ENCODE measurements around the gene PCYT1A.

Gene PCYT1A

GRCh38 chr3:196203846-196204245, 83.7 kb downstream of the PCYT1A start:
- no peaks in the 10 kb centered on the region for H3K9me2 ChIP-seq (replicated peaks; ENCODE audit: insufficient read depth, low read length)
- H3K79me2 ChIP-seq (ENCODE audit: insufficient read depth, low read length) = no peaks in the 10 kb centered on the region
- no peak overlapping the region for H3K4me3 ChIP-seq (ENCODE audit: insufficient read depth, low read length, poor library complexity, severe bottlenecking)
- no peak overlapping the region for H3K27ac ChIP-seq (ENCODE audit: low read depth, low read length)
- H4K20me1 ChIP-seq (ENCODE audit: low read depth, low read length) = no peaks in the 10 kb centered on the region
- no peaks in the 10 kb centered on the region for H3F3A ChIP-seq (ENCODE audit: insufficient read depth)
- H3K36me3 ChIP-seq (ENCODE audit: low read length) = no peaks in the 10 kb centered on the region
- H3K9me3 ChIP-seq (ENCODE audit: insufficient read depth, low read length) = no peaks in the 10 kb centered on the region
- no peak overlapping the region for H2AFZ ChIP-seq (ENCODE audit: low read depth, low read length, severe bottlenecking)
- no peaks in the 10 kb centered on the region for H3K27me3 ChIP-seq (ENCODE audit: low read length)
- H3K9ac ChIP-seq (ENCODE audit: low read length) = no peak overlapping the region
- TF ChIP-seq CTCF (IDR thresholded peaks at IDR 0.05; ENCODE audit: insufficient read depth, low read length, poor library complexity, severe bottlenecking) (no peak), EZH2phosphoT487 (conservative IDR thresholded peaks at IDR 0.05; ENCODE audit: low read length) (no peak)
- no peak overlapping the region for H3K4me2 ChIP-seq (ENCODE audit: low read depth, low read length, poor library complexity, severe bottlenecking)

GRCh38 chr3:196202516-196202970, 85.0 kb downstream of the PCYT1A start:
- no peaks in the 10 kb centered on the region for H3K36me3 ChIP-seq (ENCODE audit: low read length)
- no peak overlapping the region for H3K4me2 ChIP-seq (ENCODE audit: low read depth, low read length, poor library complexity, severe bottlenecking)
- H3K79me2 ChIP-seq (ENCODE audit: insufficient read depth, low read length) = no peaks in the 10 kb centered on the region
- no peak overlapping the region for H3K27ac ChIP-seq (ENCODE audit: low read depth, low read length)
- H3K9ac ChIP-seq (ENCODE audit: low read length) = no peak overlapping the region
- H4K20me1 ChIP-seq (ENCODE audit: low read depth, low read length) = no peaks in the 10 kb centered on the region
- H3K4me3 ChIP-seq (ENCODE audit: insufficient read depth, low read length, poor library complexity, severe bottlenecking) = no peak overlapping the region
- H3K9me2 ChIP-seq (replicated peaks; ENCODE audit: insufficient read depth, low read length) = no peaks in the 10 kb centered on the region
- H3K27me3 ChIP-seq (ENCODE audit: low read length) = no peaks in the 10 kb centered on the region
- no peaks in the 10 kb centered on the region for H3K9me3 ChIP-seq (ENCODE audit: insufficient read depth, low read length)
- H2AFZ ChIP-seq (ENCODE audit: low read depth, low read length, severe bottlenecking) = no peak overlapping the region
- no peaks in the 10 kb centered on the region for H3F3A ChIP-seq (ENCODE audit: insufficient read depth)
- TF ChIP-seq EZH2phosphoT487 (conservative IDR thresholded peaks at IDR 0.05; ENCODE audit: low read length) = no peak
- no peak for TF ChIP-seq CTCF (IDR thresholded peaks at IDR 0.05; ENCODE audit: insufficient read depth, low read length, poor library complexity, severe bottlenecking)

GRCh38 chr3:196198771-196199753, 88.5 kb downstream of the PCYT1A start:
- H3K4me3 ChIP-seq (ENCODE audit: insufficient read depth, low read length, poor library complexity, severe bottlenecking) = no peak overlapping the region
- H3K79me2 ChIP-seq (ENCODE audit: insufficient read depth, low read length) = no peaks in the 10 kb centered on the region
- no peaks in the 10 kb centered on the region for H3F3A ChIP-seq (ENCODE audit: insufficient read depth)
- H3K9me3 ChIP-seq (ENCODE audit: insufficient read depth, low read length) = no peaks in the 10 kb centered on the region
- no peak for TF ChIP-seq EZH2phosphoT487 (conservative IDR thresholded peaks at IDR 0.05; ENCODE audit: low read length)
- TF ChIP-seq CTCF (IDR thresholded peaks at IDR 0.05; ENCODE audit: insufficient read depth, low read length, poor library complexity, severe bottlenecking) = no peak
- no peaks in the 10 kb centered on the region for H3K9me2 ChIP-seq (replicated peaks; ENCODE audit: insufficient read depth, low read length)
- no peak overlapping the region for H3K27ac ChIP-seq (ENCODE audit: low read depth, low read length)
- H3K4me2 ChIP-seq (ENCODE audit: low read depth, low read length, poor library complexity, severe bottlenecking) = no peak overlapping the region
- H4K20me1 ChIP-seq (ENCODE audit: low read depth, low read length) = no peaks in the 10 kb centered on the region
- H2AFZ ChIP-seq (ENCODE audit: low read depth, low read length, severe bottlenecking) = no peak overlapping the region
- H3K36me3 ChIP-seq (ENCODE audit: low read length) = no peaks in the 10 kb centered on the region
- H3K9ac ChIP-seq (ENCODE audit: low read length) = no peak overlapping the region
- no peaks in the 10 kb centered on the region for H3K27me3 ChIP-seq (ENCODE audit: low read length)
